Measurements from ENCODE around the gene RTN4R.

Gene RTN4R

GRCh38 chr22:20234760-20235388, 33.2 kb downstream of the RTN4R start:
- H3K79me1 ChIP-seq (ENCODE audit: low read depth, low read length): peaks cover 2% of the 10 kb centered on the region
- H3K9ac ChIP-seq (ENCODE audit: low read depth, low read length, poor library complexity): no peak overlapping the region
- H2BK120ac ChIP-seq (ENCODE audit: low read depth, low read length): peak overlapping the region; percentile 42
- peaks cover 0 to 2% of the 10 kb centered on the region in 2 donors for H3K36me3 ChIP-seq (replicated peaks in 1 of 2; ENCODE audit: control insufficient read depth in 2 of 2, insufficient read depth in 2 of 2, low read length in 2 of 2)
- H3K23ac ChIP-seq (ENCODE audit: low read depth, low read length, poor library complexity): peak overlapping the region; percentile 75
- H3K4me2 ChIP-seq (ENCODE audit: insufficient read depth, low read length, poor library complexity, severe bottlenecking): no peak overlapping the region
- no peak overlapping the region for H2AK5ac ChIP-seq (ENCODE audit: low read depth, low read length)
- H4K8ac ChIP-seq (ENCODE audit: low read depth, low read length): no peak overlapping the region
- no peak for DNase-seq (ENCODE audit: low spot score)
- peak overlapping the region; percentile 29 for H2AFZ ChIP-seq (ENCODE audit: low read length)
- H2BK5ac ChIP-seq (ENCODE audit: low read length): peak overlapping the region; percentile 69
- H3K4me1 ChIP-seq (ENCODE audit: control insufficient read depth in 2 of 2, insufficient read depth in 1 of 2, low read depth in 1 of 2, low read length in 2 of 2): peaks cover 11 to 14% of the 10 kb centered on the region in 2 donors
- peak overlapping the region; percentile 27 for H3K18ac ChIP-seq (ENCODE audit: low read length)
- H3K4me3 ChIP-seq (ENCODE audit: low read length in 2 of 2): no peak overlapping the region
- H3K14ac ChIP-seq (ENCODE audit: low read length): no peak overlapping the region
- H2BK12ac ChIP-seq (ENCODE audit: low read length): no peak overlapping the region
- peaks cover 0 to 44% (median 0%) of the 10 kb centered on the region in 3 experiments for H3K27me3 ChIP-seq (ENCODE audit: control insufficient read depth in 3 of 3, insufficient read depth in 3 of 3, low read depth in 1 of 3, low read length in 3 of 3)
- peak overlapping the region; percentile 13 for H2BK15ac ChIP-seq (ENCODE audit: low read length)
- no CpG with 5 or more reads among the region's 23 CpGs for WGBS, 2 donors (ENCODE audit: extremely low coverage in 2 of 2, insufficient read length in 2 of 2, insufficient replicate concordance in 1 of 2)
- H3K9me3 ChIP-seq (replicated peaks in 1 of 2; ENCODE audit: control insufficient read depth in 2 of 2, insufficient read depth in 1 of 2, low read depth in 1 of 2, low read length in 2 of 2): peaks cover 0 to 1% of the 10 kb centered on the region in 2 donors
- H3K27ac ChIP-seq (replicated peaks; ENCODE audit: low read length): no peak overlapping the region
- H4K91ac ChIP-seq (ENCODE audit: low read depth, low read length, poor library complexity): no peak overlapping the region
- no peak overlapping the region for H3K4ac ChIP-seq (ENCODE audit: low read length)

GRCh38 chr22:20234314-20234682, 33.8 kb downstream of the RTN4R start:
- H3K14ac ChIP-seq (ENCODE audit: low read length): no peak overlapping the region
- no peak for DNase-seq (ENCODE audit: low spot score)
- H4K91ac ChIP-seq (ENCODE audit: low read depth, low read length, poor library complexity): no peak overlapping the region
- H2AK5ac ChIP-seq (ENCODE audit: low read depth, low read length): no peak overlapping the region
- no peak overlapping the region for H3K4me2 ChIP-seq (ENCODE audit: insufficient read depth, low read length, poor library complexity, severe bottlenecking)
- peak overlapping the region; percentile 4 for H2BK120ac ChIP-seq (ENCODE audit: low read depth, low read length)
- peaks cover 0 to 49% (median 0%) of the 10 kb centered on the region in 3 experiments for H3K27me3 ChIP-seq (ENCODE audit: control insufficient read depth in 3 of 3, insufficient read depth in 3 of 3, low read depth in 1 of 3, low read length in 3 of 3)
- peak overlapping the region; percentile 70 for H3K23ac ChIP-seq (ENCODE audit: low read depth, low read length, poor library complexity)
- H3K9ac ChIP-seq (ENCODE audit: low read depth, low read length, poor library complexity): no peak overlapping the region
- H2AFZ ChIP-seq (ENCODE audit: low read length): no peak overlapping the region
- no peak overlapping the region for H3K27ac ChIP-seq (replicated peaks; ENCODE audit: low read length)
- no peaks in the 10 kb centered on the region for H3K36me3 ChIP-seq (replicated peaks in 1 of 2; ENCODE audit: control insufficient read depth in 2 of 2, insufficient read depth in 2 of 2, low read length in 2 of 2)
- peak overlapping the region; percentile 69 for H2BK5ac ChIP-seq (ENCODE audit: low read length)
- H3K4me3 ChIP-seq (ENCODE audit: low read length in 2 of 2): no peak overlapping the region
- no peak overlapping the region for H3K4ac ChIP-seq (ENCODE audit: low read length)
- peak overlapping the region; percentile 27 for H3K18ac ChIP-seq (ENCODE audit: low read length)
- H3K4me1 ChIP-seq (ENCODE audit: control insufficient read depth in 2 of 2, insufficient read depth in 1 of 2, low read depth in 1 of 2, low read length in 2 of 2): peaks cover 6 to 11% of the 10 kb centered on the region in 2 donors
- no peak overlapping the region for H4K8ac ChIP-seq (ENCODE audit: low read depth, low read length)
- no CpG with 5 or more reads among the region's 10 CpGs for WGBS, 2 donors (ENCODE audit: extremely low coverage in 2 of 2, insufficient read length in 2 of 2, insufficient replicate concordance in 1 of 2)
- H3K79me1 ChIP-seq (ENCODE audit: low read depth, low read length): no peaks in the 10 kb centered on the region
- no peak overlapping the region for H2BK12ac ChIP-seq (ENCODE audit: low read length)
- H2BK15ac ChIP-seq (ENCODE audit: low read length): no peak overlapping the region
- peaks cover 0 to 1% of the 10 kb centered on the region in 2 donors for H3K9me3 ChIP-seq (replicated peaks in 1 of 2; ENCODE audit: control insufficient read depth in 2 of 2, insufficient read depth in 1 of 2, low read depth in 1 of 2, low read length in 2 of 2)

- H3K14ac ChIP-seq (ENCODE audit: low read length): no peak overlapping the region
- H3K4me3 ChIP-seq (ENCODE audit: low read length in 2 of 2): no peak overlapping the region
- peak overlapping the region; percentile 50 for H3K9ac ChIP-seq (ENCODE audit: low read depth, low read length, poor library complexity)
- H3K23ac ChIP-seq (ENCODE audit: low read depth, low read length, poor library complexity): peak overlapping the region; percentile 70
- H3K4me1 ChIP-seq (ENCODE audit: control insufficient read depth in 2 of 2, insufficient read depth in 1 of 2, low read depth in 1 of 2, low read length in 2 of 2): peaks cover 3 to 8% of the 10 kb centered on the region in 2 donors
- no peaks in the 10 kb centered on the region for H3K36me3 ChIP-seq (replicated peaks in 1 of 2; ENCODE audit: control insufficient read depth in 2 of 2, insufficient read depth in 2 of 2, low read length in 2 of 2)
- H3K9me3 ChIP-seq (replicated peaks in 1 of 2; ENCODE audit: control insufficient read depth in 2 of 2, insufficient read depth in 1 of 2, low read depth in 1 of 2, low read length in 2 of 2): peaks cover 0 to 1% of the 10 kb centered on the region in 2 donors
- H3K18ac ChIP-seq (ENCODE audit: low read length): peak overlapping the region; percentile 46
- peak overlapping the region; percentile 82 for H2BK15ac ChIP-seq (ENCODE audit: low read length)
- no peak overlapping the region for H3K27ac ChIP-seq (replicated peaks; ENCODE audit: low read length)
- H3K4me2 ChIP-seq (ENCODE audit: insufficient read depth, low read length, poor library complexity, severe bottlenecking): no peak overlapping the region
- H3K79me1 ChIP-seq (ENCODE audit: low read depth, low read length): no peaks in the 10 kb centered on the region
- peak overlapping the region; percentile 24 for H3K4ac ChIP-seq (ENCODE audit: low read length)
- H2BK5ac ChIP-seq (ENCODE audit: low read length): no peak overlapping the region
- H4K91ac ChIP-seq (ENCODE audit: low read depth, low read length, poor library complexity): peak overlapping the region; percentile 24
- peak overlapping the region; percentile 91 for H2AK5ac ChIP-seq (ENCODE audit: low read depth, low read length)
- no peak for DNase-seq (ENCODE audit: low spot score)
- H3K27me3 ChIP-seq (ENCODE audit: control insufficient read depth in 3 of 3, insufficient read depth in 3 of 3, low read depth in 1 of 3, low read length in 3 of 3): peaks cover 0 to 54% (median 0%) of the 10 kb centered on the region in 3 experiments
- WGBS, 2 donors (ENCODE audit: extremely low coverage in 2 of 2, insufficient read length in 2 of 2, insufficient replicate concordance in 1 of 2): no CpG with 5 or more reads among the region's 13 CpGs
- H2AFZ ChIP-seq (ENCODE audit: low read length): no peak overlapping the region
- peak overlapping the region; percentile 14 for H2BK12ac ChIP-seq (ENCODE audit: low read length)
- H2BK120ac ChIP-seq (ENCODE audit: low read depth, low read length): no peak overlapping the region
- no peak overlapping the region for H4K8ac ChIP-seq (ENCODE audit: low read depth, low read length)
These were observed 34.5 kb downstream of the RTN4R start for GRCh38 chr22:20233351-20234313.

GRCh38 chr22:20232781-20233180, 35.3 kb downstream of the RTN4R start:
- Histone ChIP-seq H3K18ac (ENCODE audit: low read length) (peak overlapping the region; percentile 62), H3K14ac (ENCODE audit: low read length) (no peak overlapping the region), H4K8ac (ENCODE audit: low read depth, low read length) (peak overlapping the region; percentile 55), H2BK120ac (ENCODE audit: low read depth, low read length) (no peak overlapping the region), H2AK5ac (ENCODE audit: low read depth, low read length) (peak overlapping the region; percentile 91), H3K4ac (ENCODE audit: low read length) (no peak overlapping the region), H3K4me2 (ENCODE audit: insufficient read depth, low read length, poor library complexity, severe bottlenecking) (no peak overlapping the region), H3K4me1 (ENCODE audit: control insufficient read depth in 2 of 2, insufficient read depth in 1 of 2, low read depth in 1 of 2, low read length in 2 of 2) (peaks cover 0 to 4% of the 10 kb centered on the region in 2 donors), H2BK12ac (ENCODE audit: low read length) (peak overlapping the region; percentile 14), H3K27me3 (ENCODE audit: control insufficient read depth in 3 of 3, insufficient read depth in 3 of 3, low read depth in 1 of 3, low read length in 3 of 3) (peaks cover 0 to 63% (median 0%) of the 10 kb centered on the region in 3 experiments), H3K4me3 (ENCODE audit: low read length in 2 of 2) (no peak overlapping the region), H4K91ac (ENCODE audit: low read depth, low read length, poor library complexity) (no peak overlapping the region), H3K27ac (replicated peaks; ENCODE audit: low read length) (no peak overlapping the region), H3K9me3 (replicated peaks in 1 of 2; ENCODE audit: control insufficient read depth in 2 of 2, insufficient read depth in 1 of 2, low read depth in 1 of 2, low read length in 2 of 2) (peaks cover 0 to 1% of the 10 kb centered on the region in 2 donors), H3K9ac (ENCODE audit: low read depth, low read length, poor library complexity) (peak overlapping the region; percentile 55), H2BK15ac (ENCODE audit: low read length) (peak overlapping the region; percentile 82), H3K23ac (ENCODE audit: low read depth, low read length, poor library complexity) (peak overlapping the region; percentile 83), H3K79me1 (ENCODE audit: low read depth, low read length) (no peaks in the 10 kb centered on the region), H2AFZ (ENCODE audit: low read length) (no peak overlapping the region), H2BK5ac (ENCODE audit: low read length) (no peak overlapping the region), H3K36me3 (replicated peaks in 1 of 2; ENCODE audit: control insufficient read depth in 2 of 2, insufficient read depth in 2 of 2, low read length in 2 of 2) (no peaks in the 10 kb centered on the region)
- WGBS, 2 donors (ENCODE audit: extremely low coverage in 2 of 2, insufficient read length in 2 of 2, insufficient replicate concordance in 1 of 2): no CpG with 5 or more reads among the region's 9 CpGs
- no peak for DNase-seq (ENCODE audit: low spot score)
